ENCODE measurements around the gene UNC5CL. TPM values are rescaled to one million over a fixed set of nuclear protein-coding genes. Genes with fewer than 3 reads are reported as not detected.

Gene UNC5CL
- total and polyA plus RNA-seq, 2 donors = 2.7 to 5.8 TPM

DNA sequence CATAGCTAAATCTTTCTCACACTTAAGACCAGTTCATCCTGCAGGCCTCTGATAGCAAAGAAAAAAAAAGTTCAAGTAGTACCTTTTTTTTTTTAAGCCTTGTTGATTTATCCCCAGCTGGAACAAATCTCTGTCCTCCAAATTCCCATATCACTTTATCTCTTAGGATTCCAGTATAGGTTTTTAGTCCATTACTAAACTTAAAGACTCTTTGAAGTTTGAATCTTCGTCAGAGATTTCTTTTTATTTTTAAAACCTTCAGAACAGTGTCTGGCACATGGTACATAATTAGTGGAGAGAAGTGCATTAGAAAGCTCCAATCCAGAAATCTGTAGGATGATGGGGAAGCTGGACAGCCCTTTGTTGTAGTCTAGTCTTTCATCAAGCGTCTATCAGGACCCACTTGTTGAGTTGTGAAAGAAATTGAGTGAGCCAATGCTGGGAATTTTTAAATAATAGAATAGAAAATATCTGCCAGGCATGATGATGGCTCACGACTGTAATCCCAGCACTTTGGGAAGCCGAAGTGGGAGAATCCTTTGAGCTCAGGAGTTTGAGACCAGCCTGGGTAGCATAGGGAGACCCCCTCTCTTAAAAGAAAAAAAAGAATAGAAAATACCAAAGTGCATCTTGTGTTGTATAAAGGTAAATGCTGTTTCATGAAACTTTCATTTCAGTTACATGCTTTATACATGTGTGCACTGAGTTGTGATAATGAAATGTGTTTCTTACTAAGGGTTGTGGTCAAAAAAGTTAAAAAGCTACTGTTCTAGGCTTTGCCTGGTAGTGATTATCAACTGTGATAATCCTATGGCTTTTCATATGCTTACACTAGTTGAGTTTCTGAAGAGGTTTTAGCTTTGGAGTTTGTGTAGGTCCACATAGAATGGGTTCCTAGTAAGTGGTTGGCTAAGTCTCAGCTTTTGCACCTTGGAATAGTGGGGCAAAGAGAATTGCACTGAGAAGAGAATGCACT is 36.9 kb upstream of the UNC5CL start:
- no peak overlapping the region for H3K27ac ChIP-seq (ENCODE audit: low read depth in 1 of 2, low read length in 1 of 2)
- H3K9me3 ChIP-seq (ENCODE audit: control insufficient read depth in 2 of 2, insufficient read depth in 1 of 2, low read length in 1 of 2) = no peaks in the 10 kb centered on the region
- no peaks in the 10 kb centered on the region for H3K27me3 ChIP-seq (ENCODE audit: control insufficient read depth in 2 of 2, insufficient read depth in 1 of 2, low read length in 1 of 2)
- no peak overlapping the region for H3K4me3 ChIP-seq (ENCODE audit: low read length in 2 of 2)
- H3K4me1 ChIP-seq (ENCODE audit: control insufficient read depth in 2 of 2, insufficient read depth in 2 of 2, low read length in 2 of 2) = peaks cover 19 to 23% of the 10 kb centered on the region in 2 donors
- peaks cover 9 to 22% of the 10 kb centered on the region in 2 donors for H3K36me3 ChIP-seq (ENCODE audit: control insufficient read depth in 2 of 2, insufficient read depth in 2 of 2, low read length in 1 of 2)
- no peak for DNase-seq (ENCODE audit: low read depth in 6 of 9, low spot score in 9 of 9)
- WGBS = 92% methylated on average over 4 of the region's 4 CpGs

DNA sequence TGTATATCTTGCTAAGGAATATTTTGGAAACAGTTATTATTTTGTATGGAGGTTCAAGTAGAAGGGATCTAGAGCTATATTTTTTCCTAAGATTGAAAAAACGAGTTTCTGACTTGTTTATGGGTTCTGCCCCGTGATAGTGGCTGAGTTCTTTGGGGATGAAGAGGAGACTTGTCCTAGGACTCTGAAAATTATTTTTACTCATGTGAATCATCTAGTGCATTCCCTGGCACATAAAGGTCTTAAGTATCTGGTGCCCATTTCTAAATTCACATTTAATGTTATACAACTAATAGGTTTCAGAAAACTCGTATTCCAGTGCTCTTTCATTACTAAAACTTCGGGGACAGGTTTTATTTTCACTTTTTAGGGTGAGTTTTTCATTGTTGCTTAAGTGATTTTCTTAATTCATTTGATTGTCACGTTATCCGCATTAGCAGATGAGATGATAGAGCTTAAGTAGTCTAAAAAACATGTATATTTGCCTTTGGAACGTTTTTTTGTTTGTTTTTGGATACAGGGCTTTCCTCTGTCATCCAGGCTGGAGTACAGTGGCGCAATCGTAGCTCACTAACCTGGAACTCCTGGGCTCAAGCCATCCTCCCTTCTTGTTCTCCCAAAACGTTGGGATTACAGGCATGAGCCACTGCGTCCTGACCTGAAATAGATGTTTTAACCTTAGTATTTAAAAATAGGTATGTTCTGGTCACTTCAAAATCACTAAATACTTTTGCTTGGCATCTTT is 35.8 kb upstream of the UNC5CL start:
- DNase-seq (ENCODE audit: low read depth in 6 of 9, low spot score in 9 of 9) = no peak
- Histone ChIP-seq H3K9me3 (ENCODE audit: control insufficient read depth in 2 of 2, insufficient read depth in 1 of 2, low read length in 1 of 2) (no peaks in the 10 kb centered on the region), H3K27me3 (ENCODE audit: control insufficient read depth in 2 of 2, insufficient read depth in 1 of 2, low read length in 1 of 2) (no peaks in the 10 kb centered on the region), H3K4me3 (ENCODE audit: low read length in 2 of 2) (peak overlapping the region; percentile 76 to 93), H3K27ac (ENCODE audit: low read depth in 1 of 2, low read length in 1 of 2) (peak overlapping the region in 1 of 2 donors; percentile 99), H3K4me1 (ENCODE audit: control insufficient read depth in 2 of 2, insufficient read depth in 2 of 2, low read length in 2 of 2) (peaks cover 17 to 25% of the 10 kb centered on the region in 2 donors), H3K36me3 (ENCODE audit: control insufficient read depth in 2 of 2, insufficient read depth in 2 of 2, low read length in 1 of 2) (peaks cover 2 to 15% of the 10 kb centered on the region in 2 donors)
- WGBS = 80% methylated on average over 11 of the region's 11 CpGs

GRCh38 chr6:41073968-41074691 is 35.1 kb upstream of the UNC5CL start:
- H3K4me1 ChIP-seq (ENCODE audit: control insufficient read depth in 2 of 2, insufficient read depth in 2 of 2, low read length in 2 of 2) = peaks cover 17 to 25% of the 10 kb centered on the region in 2 donors
- WGBS = 22% methylated on average over 11 of the region's 11 CpGs
- peak in 1 of 9 donors; percentile 47 for DNase-seq (ENCODE audit: low read depth in 6 of 9, low spot score in 9 of 9)

DNA sequence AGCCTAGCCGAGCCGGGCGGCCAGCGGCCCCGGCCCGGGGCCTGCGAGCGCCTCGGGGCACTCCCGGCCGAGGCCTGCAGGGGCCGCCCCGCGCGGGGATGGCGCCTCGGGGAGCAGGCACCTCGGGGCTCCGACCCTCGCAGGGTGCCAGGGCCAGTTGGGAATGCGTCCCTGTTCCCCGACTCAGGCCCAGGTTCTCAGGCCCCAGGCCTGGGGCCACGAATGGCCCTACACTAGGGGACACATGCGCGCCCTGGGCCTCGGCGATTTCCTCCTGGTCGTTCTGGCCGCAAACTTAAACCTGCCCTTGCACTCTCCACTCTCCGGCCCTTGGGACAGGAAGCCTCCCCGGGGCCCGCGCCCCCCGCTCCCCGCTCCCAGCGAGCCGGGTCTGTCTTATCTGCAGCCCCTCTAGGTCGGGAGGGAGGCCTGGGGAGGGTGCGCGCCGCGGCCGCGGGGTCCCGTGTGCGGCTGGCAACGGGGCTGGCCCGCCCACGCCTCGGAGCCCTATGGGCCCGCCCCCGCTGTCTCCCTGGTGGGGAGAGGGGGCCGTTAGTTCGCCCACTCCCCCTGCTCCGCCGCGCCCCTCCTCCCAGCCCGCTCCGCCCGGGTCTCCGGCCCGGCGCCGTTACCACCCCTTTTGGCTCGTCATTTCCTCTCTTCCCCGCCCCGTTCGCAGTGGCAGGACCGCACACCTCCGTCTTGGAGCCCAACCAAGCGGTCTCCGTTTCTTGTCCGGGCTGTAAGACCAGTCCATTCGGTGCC is 34.4 kb upstream of the UNC5CL start:
- no peaks in the 10 kb centered on the region for H3K27me3 ChIP-seq (ENCODE audit: control insufficient read depth in 2 of 2, insufficient read depth in 1 of 2, low read length in 1 of 2)
- peaks cover 17 to 25% of the 10 kb centered on the region in 2 donors for H3K4me1 ChIP-seq (ENCODE audit: control insufficient read depth in 2 of 2, insufficient read depth in 2 of 2, low read length in 2 of 2)
- H3K9me3 ChIP-seq (ENCODE audit: control insufficient read depth in 2 of 2, insufficient read depth in 1 of 2, low read length in 1 of 2) = no peaks in the 10 kb centered on the region
- DNase-seq (ENCODE audit: low read depth in 6 of 9, low spot score in 9 of 9) = peak in 8 of 9 donors; percentile 59 to 88 (median 76)
- H3K27ac ChIP-seq (ENCODE audit: low read depth in 1 of 2, low read length in 1 of 2) = peak overlapping the region; percentile 99
- peak overlapping the region; percentile 76 to 93 for H3K4me3 ChIP-seq (ENCODE audit: low read length in 2 of 2)
- under 1% methylated on average over 74 of the region's 74 CpGs for whole genome bisulfite sequencing
- H3K36me3 ChIP-seq (ENCODE audit: control insufficient read depth in 2 of 2, insufficient read depth in 2 of 2, low read length in 1 of 2) = peaks cover 3 to 18% of the 10 kb centered on the region in 2 donors

More at GRCh38 chr6:41073968-41074691, 35.1 kb upstream of the UNC5CL start:
- H3K36me3 ChIP-seq (ENCODE audit: control insufficient read depth in 2 of 2, insufficient read depth in 2 of 2, low read length in 1 of 2) = peaks cover 0 to 15% of the 10 kb centered on the region in 2 donors
- H3K9me3 ChIP-seq (ENCODE audit: control insufficient read depth in 2 of 2, insufficient read depth in 1 of 2, low read length in 1 of 2) = no peaks in the 10 kb centered on the region
- H3K27ac ChIP-seq (ENCODE audit: low read depth in 1 of 2, low read length in 1 of 2) = peak overlapping the region; percentile 99
- H3K4me3 ChIP-seq (ENCODE audit: low read length in 2 of 2) = peak overlapping the region; percentile 76 to 93
- H3K27me3 ChIP-seq (ENCODE audit: control insufficient read depth in 2 of 2, insufficient read depth in 1 of 2, low read length in 1 of 2) = no peaks in the 10 kb centered on the region

DNA sequence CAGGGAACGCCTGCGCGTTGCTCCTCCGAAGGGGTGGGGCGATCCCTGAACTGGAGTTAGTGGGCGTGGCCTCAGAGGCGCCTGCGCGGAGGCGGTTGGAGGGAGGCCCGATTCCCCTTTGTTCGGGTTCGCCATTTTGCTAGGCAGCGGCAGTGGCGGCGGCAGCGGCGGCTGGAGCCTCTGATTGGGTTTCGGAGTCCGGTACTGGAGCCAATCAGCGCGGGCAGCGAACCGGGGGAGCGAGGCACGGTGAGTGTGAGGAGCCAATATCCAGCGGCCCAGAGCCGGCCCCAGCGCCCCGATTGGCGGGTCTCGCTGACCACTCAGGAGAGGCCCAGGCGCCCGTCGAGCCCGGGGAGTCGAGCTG is 33.8 kb upstream of the UNC5CL start, which contains the start of gene NFYA:
Gene NFYA, plus strand, starts transcription at position 139 of the 367 bp plus-strand sequence. CDS start 6,116 bp downstream, outside the sequence.
- H3K9me3 ChIP-seq (ENCODE audit: control insufficient read depth in 2 of 2, insufficient read depth in 1 of 2, low read length in 1 of 2) = no peaks in the 10 kb centered on the region
- DNase-seq (ENCODE audit: low read depth in 6 of 9, low spot score in 9 of 9) = peak in 1 of 9 donors; percentile 100
- H3K36me3 ChIP-seq (ENCODE audit: control insufficient read depth in 2 of 2, insufficient read depth in 2 of 2, low read length in 1 of 2) = peaks cover 3 to 22% of the 10 kb centered on the region in 2 donors
- under 1% methylated on average over 37 of the region's 37 CpGs for WGBS
- H3K4me3 ChIP-seq (ENCODE audit: low read length in 2 of 2) = peak within 1 kb of the TSS; percentile 76 to 93
- no peaks in the 10 kb centered on the region for H3K27me3 ChIP-seq (ENCODE audit: control insufficient read depth in 2 of 2, insufficient read depth in 1 of 2, low read length in 1 of 2)
- peaks cover 17 to 25% of the 10 kb centered on the region in 2 donors for H3K4me1 ChIP-seq (ENCODE audit: control insufficient read depth in 2 of 2, insufficient read depth in 2 of 2, low read length in 2 of 2)
- H3K27ac ChIP-seq (ENCODE audit: low read depth in 1 of 2, low read length in 1 of 2) = peak within 1 kb of the TSS; percentile 99

DNA sequence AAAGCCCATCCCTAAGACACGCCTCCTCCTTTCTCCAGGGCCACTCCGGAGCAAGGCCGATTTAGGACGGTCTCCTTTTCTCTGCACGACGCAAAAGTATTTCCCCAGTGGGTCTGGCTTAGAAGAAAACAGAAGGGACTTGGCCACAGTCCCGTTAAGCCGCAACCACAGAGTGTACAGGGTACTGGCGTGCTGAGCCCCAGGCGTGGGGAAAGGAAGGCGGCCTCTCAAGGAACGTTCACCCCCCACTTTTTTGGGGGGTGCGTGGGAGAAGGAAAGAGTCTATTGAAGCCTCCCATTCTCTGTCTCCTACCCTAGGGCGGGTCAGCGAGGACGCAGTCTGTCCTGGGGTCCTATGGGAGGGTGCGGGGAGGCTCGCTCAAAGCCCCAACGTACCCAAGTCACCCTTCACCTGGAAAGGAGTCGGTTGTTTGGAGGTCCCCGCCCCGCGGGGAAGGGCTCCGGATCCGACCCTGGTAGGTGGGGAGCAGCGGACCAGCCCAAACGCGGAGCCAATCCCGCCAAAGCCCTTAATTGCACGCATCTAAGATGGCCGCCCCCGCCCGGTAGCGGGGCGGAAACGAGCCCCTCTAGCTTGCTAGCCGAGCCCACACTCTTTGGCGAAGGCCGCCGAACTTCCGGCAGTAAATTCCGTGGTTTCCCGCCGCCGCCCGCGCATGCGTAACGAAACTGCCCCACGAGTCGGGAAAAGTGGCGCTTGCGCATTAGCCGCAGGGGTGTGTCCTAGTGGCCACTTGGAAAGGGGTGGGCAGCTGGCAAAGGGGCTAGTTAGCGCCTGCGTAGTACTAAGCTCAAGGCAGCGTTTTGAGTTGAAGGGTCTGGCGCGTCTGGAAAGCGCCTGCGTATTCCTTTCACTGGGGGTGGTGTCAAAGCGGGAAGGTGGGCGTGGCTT is 33.2 kb upstream of the UNC5CL start, which contains the start of gene OARD1:
Gene OARD1, minus strand, starts transcription at position 434 of the 913 bp plus-strand sequence. CDS start 722 bp downstream, outside the sequence.
- under 1% methylated on average over 63 of the region's 63 CpGs for WGBS
- Histone ChIP-seq H3K36me3 (ENCODE audit: control insufficient read depth in 2 of 2, insufficient read depth in 2 of 2, low read length in 1 of 2) (peaks cover 3 to 24% of the 10 kb centered on the region in 2 donors), H3K27me3 (ENCODE audit: control insufficient read depth in 2 of 2, insufficient read depth in 1 of 2, low read length in 1 of 2) (no peaks in the 10 kb centered on the region), H3K4me1 (ENCODE audit: control insufficient read depth in 2 of 2, insufficient read depth in 2 of 2, low read length in 2 of 2) (peaks cover 17 to 25% of the 10 kb centered on the region in 2 donors), H3K9me3 (ENCODE audit: control insufficient read depth in 2 of 2, insufficient read depth in 1 of 2, low read length in 1 of 2) (no peaks in the 10 kb centered on the region), H3K27ac (ENCODE audit: low read depth in 1 of 2, low read length in 1 of 2) (peak within 1 kb of the TSS; percentile 99), H3K4me3 (ENCODE audit: low read length in 2 of 2) (peak within 1 kb of the TSS; percentile 76 to 93)
- DNase-seq (ENCODE audit: low read depth in 6 of 9, low spot score in 9 of 9) = peak in 8 of 9 donors; percentile 98 to 100 (median 99)

DNA sequence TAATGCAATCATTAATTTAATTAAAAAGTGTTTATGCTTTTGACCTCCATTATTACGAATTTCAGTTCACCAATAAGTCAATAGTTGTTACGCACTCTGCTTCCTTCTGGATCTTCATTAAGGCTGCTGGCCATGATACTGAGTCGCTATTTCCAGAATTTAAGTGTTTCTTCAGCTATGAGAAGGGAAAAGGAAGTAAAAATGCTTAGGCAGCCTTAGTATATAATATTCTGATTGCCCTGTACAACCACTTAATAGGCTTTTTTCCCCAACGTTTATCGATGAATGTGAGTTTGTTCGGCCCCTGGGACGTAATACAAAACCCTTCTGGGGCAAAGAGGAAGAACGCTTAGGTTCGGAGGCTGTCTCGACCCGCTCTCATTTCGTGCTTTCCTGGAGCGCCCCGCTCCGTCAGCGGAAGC is 32.5 kb upstream of the UNC5CL start:
- DNase-seq (ENCODE audit: low read depth in 6 of 9, low spot score in 9 of 9) = peak in 2 of 9 donors; percentile 68 to 80
- Histone ChIP-seq H3K4me1 (ENCODE audit: control insufficient read depth in 2 of 2, insufficient read depth in 2 of 2, low read length in 2 of 2) (peaks cover 17 to 23% of the 10 kb centered on the region in 2 donors), H3K27me3 (ENCODE audit: control insufficient read depth in 2 of 2, insufficient read depth in 1 of 2, low read length in 1 of 2) (no peaks in the 10 kb centered on the region), H3K4me3 (ENCODE audit: low read length in 2 of 2) (peak overlapping the region; percentile 76 to 93), H3K36me3 (ENCODE audit: control insufficient read depth in 2 of 2, insufficient read depth in 2 of 2, low read length in 1 of 2) (peaks cover 3 to 29% of the 10 kb centered on the region in 2 donors), H3K27ac (ENCODE audit: low read depth in 1 of 2, low read length in 1 of 2) (peak overlapping the region; percentile 99), H3K9me3 (ENCODE audit: control insufficient read depth in 2 of 2, insufficient read depth in 1 of 2, low read length in 1 of 2) (no peaks in the 10 kb centered on the region)
- under 1% methylated on average over 16 of the region's 16 CpGs for WGBS
